ENCODE data around the gene GNPTAB. TPM values are rescaled to one million over a fixed set of nuclear protein-coding genes. Genes with fewer than 3 reads are reported as not detected.
"Not testable (repeated sequence)": the region's sequence is repeated elsewhere in the genome, so short reads cannot be mapped to it uniquely, and the experiment has no call there.

GNPTAB gene
- total and polyA plus RNA-seq, 5 donors = 25.6 to 53.6 (median 50.7) TPM

GRCh38 chr12:101747697-101748096 lies 83.1 kb downstream of the GNPTAB start:
- Histone ChIP-seq H3K27ac (ENCODE audit: low read length) (no peak overlapping the region), H3K27me3 (ENCODE audit: control insufficient read depth, insufficient read depth) (no peaks in the 10 kb centered on the region), H3K9me3 (ENCODE audit: control insufficient read depth, low read length) (no peaks in the 10 kb centered on the region), H3K4me1 (ENCODE audit: control insufficient read depth, insufficient read depth, low read length) (no peaks in the 10 kb centered on the region), H3K4me3 (ENCODE audit: low read length) (no peak overlapping the region)
- ATAC-seq (peak in 1 of 2 donors; percentile 40), DNase-seq (no peak)
- 76% methylated on average over 1 of the region's 1 CpG for WGBS
- intact Hi-C loops (cut with DNase I) = no loop called here

DNA sequence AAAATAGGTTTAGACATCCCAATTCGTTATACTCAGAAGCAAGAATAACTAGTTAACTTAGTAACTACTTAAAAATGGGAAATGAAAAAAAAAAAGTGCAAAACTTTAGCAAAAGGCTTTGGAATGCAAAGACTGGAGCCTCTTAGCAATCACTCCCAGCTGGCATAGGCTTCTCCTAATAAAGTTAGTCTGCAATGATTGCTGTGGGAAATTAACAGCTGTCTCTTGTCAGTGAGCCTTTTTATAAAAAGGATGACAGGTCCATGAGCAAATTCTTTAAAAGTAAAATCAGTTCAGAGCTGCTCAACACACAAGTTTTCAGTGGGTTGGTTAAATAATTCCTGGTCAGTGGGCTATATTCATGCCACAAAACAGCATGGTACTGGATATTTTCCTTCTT lies 84.1 kb downstream of the GNPTAB start:
- 76% methylated on average over 1 of the region's 1 CpG for WGBS
- intact Hi-C loops (cut with DNase I) = no loop called here
- Histone ChIP-seq H3K9me3 (ENCODE audit: control insufficient read depth, low read length) (no peaks in the 10 kb centered on the region), H3K27me3 (ENCODE audit: control insufficient read depth, insufficient read depth) (no peaks in the 10 kb centered on the region), H3K4me1 (ENCODE audit: control insufficient read depth, insufficient read depth, low read length) (no peaks in the 10 kb centered on the region), H3K4me3 (ENCODE audit: low read length) (no peak overlapping the region), H3K27ac (ENCODE audit: low read length) (no peak overlapping the region)
- ATAC-seq (no peak), DNase-seq (no peak)

GRCh38 chr12:101746196-101746595 lies 84.6 kb downstream of the GNPTAB start:
- intact Hi-C loops (cut with DNase I) = no loop called here
- ATAC-seq (no peak), DNase-seq (no peak)
- no peak overlapping the region for H3K27ac ChIP-seq (ENCODE audit: low read length)
- H3K9me3 ChIP-seq (ENCODE audit: control insufficient read depth, low read length) = no peaks in the 10 kb centered on the region
- no peaks in the 10 kb centered on the region for H3K4me1 ChIP-seq (ENCODE audit: control insufficient read depth, insufficient read depth, low read length)
- no peak overlapping the region for H3K4me3 ChIP-seq (ENCODE audit: low read length)
- 77% methylated on average over 1 of the region's 1 CpG for WGBS
- no peaks in the 10 kb centered on the region for H3K27me3 ChIP-seq (ENCODE audit: control insufficient read depth, insufficient read depth)

- DNase-seq (no peak), ATAC-seq (no peak)
- Histone ChIP-seq H3K9me3 (ENCODE audit: control insufficient read depth, low read length) (no peaks in the 10 kb centered on the region), H3K27me3 (ENCODE audit: control insufficient read depth, insufficient read depth) (no peaks in the 10 kb centered on the region), H3K27ac (ENCODE audit: low read length) (no peak overlapping the region), H3K4me3 (ENCODE audit: low read length) (no peak overlapping the region), H3K4me1 (ENCODE audit: control insufficient read depth, insufficient read depth, low read length) (no peaks in the 10 kb centered on the region)
- 87% methylated on average over 3 of the region's 3 CpGs for WGBS
- intact Hi-C loops (cut with DNase I) = no loop called here
These were observed 85.3 kb downstream of the GNPTAB start for GRCh38 chr12:101745481-101745880.

- DNase-seq = peak in 1 of 3 donors; percentile 48
- peak in 1 of 2 donors; percentile 36 for ATAC-seq
- intact Hi-C loops (cut with DNase I) = no loop called here
- Histone ChIP-seq H3K9me3 (ENCODE audit: control insufficient read depth, low read length) (no peaks in the 10 kb centered on the region), H3K4me1 (ENCODE audit: control insufficient read depth, insufficient read depth, low read length) (no peaks in the 10 kb centered on the region), H3K4me3 (ENCODE audit: low read length) (no peak overlapping the region), H3K27me3 (ENCODE audit: control insufficient read depth, insufficient read depth) (no peaks in the 10 kb centered on the region), H3K27ac (ENCODE audit: low read length) (no peak overlapping the region)
- WGBS = 73% methylated on average over 10 of the region's 10 CpGs
These were observed 86.9 kb downstream of the GNPTAB start for GRCh38 chr12:101743724-101744472.

GRCh38 chr12:101743242-101743641 lies 87.5 kb downstream of the GNPTAB start:
- Histone ChIP-seq H3K4me3 (ENCODE audit: low read length) (no peak overlapping the region), H3K27me3 (ENCODE audit: control insufficient read depth, insufficient read depth) (no peaks in the 10 kb centered on the region), H3K4me1 (ENCODE audit: control insufficient read depth, insufficient read depth, low read length) (no peaks in the 10 kb centered on the region), H3K9me3 (ENCODE audit: control insufficient read depth, low read length) (no peaks in the 10 kb centered on the region), H3K27ac (ENCODE audit: low read length) (no peak overlapping the region)
- ATAC-seq (no peak), DNase-seq (no peak)
- intact Hi-C loops (cut with DNase I) = no loop called here
- WGBS = 55% methylated on average over 1 of the region's 1 CpG

DNA sequence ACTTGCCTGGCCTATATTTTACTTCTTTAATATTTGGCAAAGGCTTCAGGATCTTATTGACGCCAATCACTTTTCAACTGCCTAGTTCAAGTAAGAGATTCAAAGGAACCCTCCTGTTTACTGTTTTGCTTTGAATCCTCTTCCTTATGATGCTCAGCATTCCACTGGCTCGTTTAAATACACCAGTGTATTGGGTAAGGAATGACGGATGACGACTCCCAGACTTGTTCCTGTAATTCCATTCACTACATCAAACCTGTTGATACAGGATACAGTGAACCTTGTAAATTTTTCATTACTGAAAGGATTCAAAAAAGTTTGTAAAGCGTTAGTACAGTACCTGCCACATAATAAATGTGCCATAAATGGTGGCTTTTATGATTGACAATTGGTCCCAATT lies 89.8 kb downstream of the GNPTAB start:
- no peaks in the 10 kb centered on the region for H3K9me3 ChIP-seq (ENCODE audit: control insufficient read depth, low read length)
- 86% methylated on average over 5 of the region's 5 CpGs for WGBS
- H3K4me3 ChIP-seq (ENCODE audit: low read length) = no peak overlapping the region
- no peaks in the 10 kb centered on the region for H3K27me3 ChIP-seq (ENCODE audit: control insufficient read depth, insufficient read depth)
- DNase-seq = no peak
- intact Hi-C loops (cut with DNase I) = no loop called here
- H3K27ac ChIP-seq (ENCODE audit: low read length) = no peak overlapping the region
- H3K4me1 ChIP-seq (ENCODE audit: control insufficient read depth, insufficient read depth, low read length) = no peaks in the 10 kb centered on the region
- ATAC-seq = no peak

DNA sequence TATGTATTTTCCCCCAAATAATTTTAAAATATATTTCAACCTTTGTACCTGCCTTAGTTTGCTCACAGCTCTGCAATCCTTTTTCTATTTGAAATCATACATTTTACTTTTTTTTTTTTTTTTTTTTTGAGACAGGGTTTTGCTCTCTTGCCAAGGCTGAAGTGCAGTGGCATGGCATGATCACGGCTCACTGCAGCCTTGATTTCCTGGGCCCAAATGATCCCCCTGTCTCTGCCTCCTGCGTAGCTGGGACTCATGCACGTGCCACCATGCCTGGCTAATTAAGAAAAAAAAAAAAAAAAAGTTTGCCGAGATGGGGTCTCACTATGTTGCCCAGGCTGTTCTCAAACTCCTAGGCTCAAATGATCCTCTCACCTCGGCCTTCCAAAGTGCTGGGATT lies 90.2 kb downstream of the GNPTAB start:
- DNase-seq (no peak), ATAC-seq (no peak)
- 94% methylated on average over 5 of the region's 5 CpGs for WGBS
- intact Hi-C loops (cut with DNase I) = no loop called here
- no peak overlapping the region for H3K27ac ChIP-seq (ENCODE audit: low read length)
- no peak overlapping the region for H3K4me3 ChIP-seq (ENCODE audit: low read length)
- no peaks in the 10 kb centered on the region for H3K9me3 ChIP-seq (ENCODE audit: control insufficient read depth, low read length)
- no peaks in the 10 kb centered on the region for H3K4me1 ChIP-seq (ENCODE audit: control insufficient read depth, insufficient read depth, low read length)
- H3K27me3 ChIP-seq (ENCODE audit: control insufficient read depth, insufficient read depth) = no peaks in the 10 kb centered on the region

DNA sequence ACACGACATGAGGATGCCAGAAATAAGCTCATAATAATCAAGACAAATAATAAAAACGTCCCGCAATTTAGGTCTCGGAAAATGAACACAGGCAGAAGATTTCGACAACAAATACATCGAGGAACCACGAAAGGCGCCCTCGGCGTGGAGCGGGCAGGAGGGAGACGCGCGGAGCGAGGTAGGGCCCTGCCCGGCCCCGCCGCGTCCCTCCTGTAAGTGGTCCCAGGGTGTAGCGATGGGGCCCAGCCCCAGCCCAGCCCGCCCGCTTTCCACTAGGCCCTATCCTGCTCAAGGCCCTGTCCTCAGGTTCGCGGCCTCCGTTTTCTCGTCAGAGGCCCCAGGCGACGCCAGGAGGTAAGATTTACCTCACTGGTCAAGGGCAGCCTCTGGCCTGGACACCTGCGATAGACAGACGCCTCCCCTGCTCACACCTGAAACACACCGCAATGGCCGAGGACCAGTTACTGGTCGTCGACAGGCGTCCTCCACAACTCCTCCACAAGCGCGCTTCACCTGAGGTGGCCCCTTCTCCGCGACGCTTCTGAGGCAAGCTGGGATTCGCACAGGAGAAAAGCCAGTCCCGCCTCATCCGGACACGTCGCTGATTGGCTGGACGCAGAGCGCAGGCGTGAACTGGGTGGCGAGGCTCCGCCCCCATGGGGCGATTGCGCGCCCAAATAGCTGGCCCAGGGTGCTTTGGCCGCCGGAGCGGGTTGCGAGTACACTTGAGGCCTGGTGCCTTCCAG lies 91.7 kb downstream of the GNPTAB start, which contains the start of gene SYCP3:
Gene SYCP3, minus strand, starts transcription at position 543 of the 746 bp plus-strand sequence. CDS start 1,527 bp downstream, outside the sequence.
- H3K27ac ChIP-seq (ENCODE audit: low read length) = no peak within 1 kb of the TSS
- H3K27me3 ChIP-seq (ENCODE audit: control insufficient read depth, insufficient read depth) = no peaks in the 10 kb centered on the region
- no peak within 1 kb of the TSS for H3K4me3 ChIP-seq (ENCODE audit: low read length)
- DNase-seq (peak in 1 of 3 donors; percentile 53), ATAC-seq (peak; percentile 57 to 59)
- no peaks in the 10 kb centered on the region for H3K4me1 ChIP-seq (ENCODE audit: control insufficient read depth, insufficient read depth, low read length)
- no peaks in the 10 kb centered on the region for H3K9me3 ChIP-seq (ENCODE audit: control insufficient read depth, low read length)
- 98% methylated on average over 57 of the region's 57 CpGs for WGBS
- intact Hi-C loops (cut with DNase I) = no loop called here

DNA sequence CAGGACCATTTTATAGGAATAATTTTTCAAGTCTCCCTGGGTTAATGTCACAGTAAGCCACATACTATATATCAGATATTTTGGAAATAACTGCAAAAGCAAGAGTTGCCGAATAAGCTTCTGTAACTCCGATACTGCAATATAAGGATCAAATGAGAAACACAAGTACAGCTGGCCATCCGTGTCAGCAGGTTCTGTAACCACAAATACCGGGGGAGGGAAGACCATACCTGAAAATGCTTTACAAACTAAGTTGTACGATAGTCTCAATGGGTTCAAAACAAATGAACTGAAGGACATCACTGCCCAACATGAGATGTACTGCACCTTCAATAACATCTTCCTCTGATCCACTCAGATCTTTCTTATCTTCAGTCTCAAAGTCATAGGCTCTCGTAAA lies 93.3 kb downstream of the GNPTAB start:
- no peaks in the 10 kb centered on the region for H3K27me3 ChIP-seq (ENCODE audit: control insufficient read depth, insufficient read depth)
- ATAC-seq (no peak), DNase-seq (no peak)
- WGBS = 94% methylated on average over 6 of the region's 6 CpGs
- H3K27ac ChIP-seq (ENCODE audit: low read length) = no peak overlapping the region
- intact Hi-C loops (cut with DNase I) = no loop called here
- no peaks in the 10 kb centered on the region for H3K4me1 ChIP-seq (ENCODE audit: control insufficient read depth, insufficient read depth, low read length)
- H3K4me3 ChIP-seq (ENCODE audit: low read length) = no peak overlapping the region
- no peaks in the 10 kb centered on the region for H3K9me3 ChIP-seq (ENCODE audit: control insufficient read depth, low read length)

GRCh38 chr12:101734482-101734881 lies 96.3 kb downstream of the GNPTAB start:
- H3K4me1 ChIP-seq (ENCODE audit: control insufficient read depth, insufficient read depth, low read length); H3K4me3 ChIP-seq (ENCODE audit: low read length); DNase-seq; ATAC-seq; H3K27ac ChIP-seq (ENCODE audit: low read length); H3K27me3 ChIP-seq (ENCODE audit: control insufficient read depth, insufficient read depth); intact Hi-C loops (cut with DNase I); H3K9me3 ChIP-seq (ENCODE audit: control insufficient read depth, low read length): not testable (repeated sequence)
- WGBS = 89% methylated on average over 5 of the region's 5 CpGs

Measured in right cardiac atrium (tissue), 5 donors.